ENCODE data around the gene TP53INP2.
"Not testable (repeated sequence)": the region's sequence is repeated elsewhere in the genome, so short reads cannot be mapped to it uniquely, and the experiment has no call there.

DNA sequence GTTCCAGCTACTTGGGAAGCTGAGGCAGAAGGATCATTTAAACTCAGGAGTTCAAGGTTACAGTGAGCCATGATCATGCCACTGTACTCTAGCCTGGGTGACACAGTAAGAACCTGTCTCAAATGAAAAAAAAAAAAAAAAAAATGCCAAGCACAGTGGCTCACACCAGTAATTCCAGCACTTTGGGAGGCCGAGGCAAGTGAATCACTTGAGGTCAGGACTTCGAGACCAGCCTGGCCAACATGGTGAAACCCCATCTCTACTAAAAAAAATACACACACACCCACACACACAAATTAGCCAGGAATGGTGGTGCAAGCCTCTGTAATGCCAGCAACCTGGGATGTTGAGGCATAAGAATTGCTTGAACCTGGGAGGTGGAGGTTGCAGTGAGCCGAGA lies 18.4 kb downstream of the TP53INP2 start:
- TF ChIP-seq, protein P1, sequence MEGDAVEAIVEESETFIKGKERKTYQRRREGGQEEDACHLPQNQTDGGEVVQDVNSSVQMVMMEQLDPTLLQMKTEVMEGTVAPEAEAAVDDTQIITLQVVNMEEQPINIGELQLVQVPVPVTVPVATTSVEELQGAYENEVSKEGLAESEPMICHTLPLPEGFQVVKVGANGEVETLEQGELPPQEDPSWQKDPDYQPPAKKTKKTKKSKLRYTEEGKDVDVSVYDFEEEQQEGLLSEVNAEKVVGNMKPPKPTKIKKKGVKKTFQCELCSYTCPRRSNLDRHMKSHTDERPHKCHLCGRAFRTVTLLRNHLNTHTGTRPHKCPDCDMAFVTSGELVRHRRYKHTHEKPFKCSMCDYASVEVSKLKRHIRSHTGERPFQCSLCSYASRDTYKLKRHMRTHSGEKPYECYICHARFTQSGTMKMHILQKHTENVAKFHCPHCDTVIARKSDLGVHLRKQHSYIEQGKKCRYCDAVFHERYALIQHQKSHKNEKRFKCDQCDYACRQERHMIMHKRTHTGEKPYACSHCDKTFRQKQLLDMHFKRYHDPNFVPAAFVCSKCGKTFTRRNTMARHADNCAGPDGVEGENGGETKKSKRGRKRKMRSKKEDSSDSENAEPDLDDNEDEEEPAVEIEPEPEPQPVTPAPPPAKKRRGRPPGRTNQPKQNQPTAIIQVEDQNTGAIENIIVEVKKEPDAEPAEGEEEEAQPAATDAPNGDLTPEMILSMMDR (IDR thresholded peaks at IDR 0.05; ENCODE audit: low read length) = not testable (repeated sequence)
- TF ChIP-seq EZH2 (optimal IDR thresholded peaks at IDR 0.05; ENCODE audit: low read depth, low read length); EZH2phosphoT487 (IDR thresholded peaks at IDR 0.05; ENCODE audit: low read length): not testable (repeated sequence)
